Measurements from ENCODE around the gene RTN4.

DNA sequence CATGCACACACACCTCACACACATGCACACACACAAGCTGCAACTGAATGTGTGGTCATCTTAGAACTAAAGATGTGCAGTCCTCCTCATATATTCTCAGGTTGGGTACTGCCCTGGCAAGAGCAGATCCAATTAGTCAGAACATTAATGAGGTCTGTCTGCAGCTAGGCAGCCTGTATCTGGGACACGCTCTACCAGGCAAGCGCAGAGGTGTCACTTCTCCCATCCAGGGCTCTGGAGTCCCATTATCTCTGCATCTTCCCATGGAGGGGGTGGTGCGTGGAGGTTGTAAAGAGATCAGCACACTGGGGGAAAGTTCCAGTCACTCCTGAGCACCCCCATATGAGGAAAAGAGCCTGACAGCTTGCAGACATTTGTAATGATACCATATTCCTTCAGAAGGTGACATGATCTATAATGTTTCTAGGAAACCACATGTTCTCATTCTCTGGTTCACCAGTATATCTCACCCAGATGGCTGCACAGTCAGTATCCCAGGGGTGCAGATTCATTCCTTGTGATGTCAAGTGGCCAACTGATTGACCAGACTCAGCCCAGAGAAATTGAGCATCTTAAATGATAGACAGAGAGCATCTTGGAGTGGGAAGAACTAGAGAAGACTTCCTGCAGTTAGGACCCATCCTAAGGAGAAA lies 95.4 kb downstream of the RTN4 start:
- TF ChIP-seq CTCF (IDR thresholded peaks at IDR 0.05) (no peak), POLR2A (IDR thresholded peaks at IDR 0.05) (no peak)
